Stimulated activated CD4-positive, alpha-beta T cell treated with anti-CD3 and anti-CD28 coated beads, TNF-alpha, amount 100 ng/mL, for 1 hour (primary cell): ENCODE results near the gene NOL4L.

ENCODE experiments used
- DNase-seq, 3 donors: peaks; one replicate each; pipeline ENCODE4 v3.0.0-alpha.2; 2020; ENCODE audit warnings: low read depth in 3 of 3, low spot score in 1 of 3

The NOL4L gene, protein sequence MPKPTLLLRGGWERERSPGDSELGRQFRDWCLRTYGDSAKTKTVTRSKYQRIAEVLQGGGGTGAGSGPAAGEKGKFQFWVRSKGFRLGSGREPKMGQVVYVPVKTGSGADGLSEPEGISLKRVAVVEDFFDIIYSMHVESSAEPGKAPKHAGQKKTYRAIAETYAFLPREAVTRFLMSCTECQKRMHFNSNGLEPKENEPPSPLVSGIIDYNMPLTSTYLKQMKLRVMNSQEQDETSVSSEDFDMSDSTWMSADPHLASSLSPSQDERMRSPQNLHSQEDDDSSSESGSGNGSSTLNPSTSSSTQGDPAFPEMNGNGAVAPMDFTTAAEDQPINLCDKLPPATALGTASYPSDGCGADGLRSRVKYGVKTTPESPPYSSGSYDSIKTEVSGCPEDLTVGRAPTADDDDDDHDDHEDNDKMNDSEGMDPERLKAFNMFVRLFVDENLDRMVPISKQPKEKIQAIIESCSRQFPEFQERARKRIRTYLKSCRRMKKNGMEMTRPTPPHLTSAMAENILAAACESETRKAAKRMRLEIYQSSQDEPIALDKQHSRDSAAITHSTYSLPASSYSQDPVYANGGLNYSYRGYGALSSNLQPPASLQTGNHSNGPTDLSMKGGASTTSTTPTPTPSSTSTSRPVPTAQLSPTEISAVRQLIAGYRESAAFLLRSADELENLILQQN

GRCh38 chr20:32585011-32585585 lies at the start of gene NOL4L:
Gene NOL4L (minus strand): TSS chr20:32585333. CDS start chr20:32584890, 443 bp downstream.
- no peak for DNase-seq

- no peak for DNase-seq
Measured at GRCh38 chr20:32634041-32634805, 49.1 kb upstream of the NOL4L start.

GRCh38 chr20:32632461-32633354 lies 47.6 kb upstream of the NOL4L start:
- DNase-seq = no peak

GRCh38 chr20:32631933-32632460 lies 46.9 kb upstream of the NOL4L start:
- DNase-seq = no peak

- DNase-seq = no peak
Measured at GRCh38 chr20:32629813-32630212, 44.7 kb upstream of the NOL4L start.

DNA sequence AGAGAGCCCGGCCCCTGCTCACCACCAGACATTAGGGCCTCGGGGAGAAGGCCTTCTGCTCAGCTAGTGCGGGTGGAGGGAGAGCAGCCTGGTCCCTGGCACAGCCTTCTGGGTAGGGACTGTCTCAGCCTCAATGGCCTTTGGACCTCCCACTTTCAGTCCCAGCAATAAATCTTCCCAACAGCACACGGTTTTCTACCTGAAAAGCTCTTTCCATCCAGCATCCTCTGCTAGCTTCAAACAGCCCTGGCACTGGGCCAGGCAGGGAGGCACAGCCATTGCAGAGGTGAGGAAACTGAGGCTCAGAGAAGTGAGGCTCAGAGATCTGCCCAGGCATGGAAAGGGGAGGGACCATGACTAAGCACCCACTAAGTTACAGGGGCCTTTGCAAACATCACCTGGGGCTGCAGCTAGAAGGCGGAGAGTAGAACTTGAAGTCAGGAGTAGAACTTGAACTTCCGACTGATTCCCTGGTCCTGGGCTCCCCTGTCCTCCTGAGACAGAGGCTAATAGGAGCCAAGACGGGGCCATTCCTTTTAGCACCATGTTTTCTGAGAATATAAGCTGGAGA lies 43.9 kb upstream of the NOL4L start:
- no peak for DNase-seq

DNA sequence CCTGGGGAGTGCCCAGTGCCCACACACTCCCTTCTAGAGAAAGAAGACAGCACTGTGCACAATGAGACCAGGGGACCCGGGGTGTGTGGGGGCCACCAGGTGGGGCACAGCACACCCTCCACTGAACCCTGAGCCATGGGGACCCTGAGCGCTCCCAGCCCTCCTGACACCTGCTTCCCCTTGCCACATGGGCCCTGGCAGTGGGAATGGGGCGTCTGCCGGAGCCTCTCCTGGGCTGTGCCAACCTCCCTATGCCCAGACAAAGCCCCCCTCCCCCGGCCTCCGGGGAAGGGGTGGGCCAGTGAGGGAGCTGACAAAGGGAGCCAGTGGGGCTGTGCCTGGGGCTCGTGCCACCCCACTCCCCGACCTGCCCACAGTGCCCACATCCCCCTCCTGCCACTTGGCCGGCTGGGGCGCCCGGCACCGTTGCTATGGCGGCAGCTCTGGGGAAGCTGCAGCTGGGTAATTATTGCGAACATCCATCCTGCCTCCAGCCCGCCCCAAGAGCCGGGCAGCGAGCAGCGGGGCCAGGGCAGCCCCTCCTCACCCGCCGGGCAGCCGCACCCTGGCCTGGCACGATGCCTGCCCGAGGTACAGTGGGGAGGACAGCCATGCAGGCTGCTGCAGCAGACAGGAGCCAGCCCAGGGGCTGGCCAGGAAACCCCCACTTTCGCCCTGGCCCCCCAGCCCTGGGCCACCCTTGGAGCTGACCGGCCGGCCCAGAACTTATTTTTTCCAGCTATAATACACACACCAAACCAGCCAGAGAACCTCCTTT lies 41.9 kb upstream of the NOL4L start:
- no peak for DNase-seq

DNA sequence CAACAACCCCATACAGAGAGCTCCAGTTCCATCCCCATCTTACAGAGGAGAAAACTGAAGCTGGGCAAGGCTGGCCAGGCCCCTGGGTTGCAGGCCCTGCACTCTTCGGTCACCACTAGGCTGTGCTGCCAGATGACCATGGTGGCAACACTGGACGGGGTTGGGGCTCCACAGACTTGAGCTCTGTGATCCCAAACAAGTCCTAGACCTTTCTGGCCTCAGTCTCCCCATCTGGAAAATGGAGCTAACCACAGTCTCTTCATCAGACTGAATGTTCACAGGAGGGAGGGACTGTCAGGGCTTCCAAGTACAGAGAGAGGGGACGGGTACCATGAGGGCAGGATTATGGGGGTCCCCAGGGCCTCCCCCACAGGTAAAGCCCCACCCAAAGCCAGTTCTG lies 41.3 kb upstream of the NOL4L start:
- no peak for DNase-seq

DNA sequence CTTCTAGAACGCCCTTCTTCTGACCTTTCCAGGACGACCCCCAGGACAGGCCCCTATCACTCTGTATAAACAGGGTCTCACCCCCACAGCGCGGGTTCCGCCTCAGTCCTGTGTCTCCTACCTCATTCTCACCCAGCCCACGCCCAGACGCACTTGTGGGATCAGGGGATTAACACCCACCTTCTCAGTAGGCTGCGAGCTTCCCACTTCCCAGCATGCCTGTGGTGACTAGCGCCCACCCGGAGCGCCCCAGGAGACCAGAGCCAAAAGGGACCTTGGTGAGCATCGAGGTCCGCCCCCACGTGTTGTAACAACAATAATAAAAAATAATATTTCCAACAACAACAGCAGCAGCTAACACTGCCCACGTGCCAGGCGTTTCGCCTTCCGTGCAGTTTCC lies 40.9 kb upstream of the NOL4L start:
- no peak for DNase-seq

GRCh38 chr20:32624687-32625345 lies 39.7 kb upstream of the NOL4L start:
- no peak for DNase-seq

GRCh38 chr20:32623667-32624157 lies 38.6 kb upstream of the NOL4L start:
- DNase-seq = no peak

- no peak for DNase-seq
Measured at GRCh38 chr20:32622585-32623468, 37.7 kb upstream of the NOL4L start.

DNA sequence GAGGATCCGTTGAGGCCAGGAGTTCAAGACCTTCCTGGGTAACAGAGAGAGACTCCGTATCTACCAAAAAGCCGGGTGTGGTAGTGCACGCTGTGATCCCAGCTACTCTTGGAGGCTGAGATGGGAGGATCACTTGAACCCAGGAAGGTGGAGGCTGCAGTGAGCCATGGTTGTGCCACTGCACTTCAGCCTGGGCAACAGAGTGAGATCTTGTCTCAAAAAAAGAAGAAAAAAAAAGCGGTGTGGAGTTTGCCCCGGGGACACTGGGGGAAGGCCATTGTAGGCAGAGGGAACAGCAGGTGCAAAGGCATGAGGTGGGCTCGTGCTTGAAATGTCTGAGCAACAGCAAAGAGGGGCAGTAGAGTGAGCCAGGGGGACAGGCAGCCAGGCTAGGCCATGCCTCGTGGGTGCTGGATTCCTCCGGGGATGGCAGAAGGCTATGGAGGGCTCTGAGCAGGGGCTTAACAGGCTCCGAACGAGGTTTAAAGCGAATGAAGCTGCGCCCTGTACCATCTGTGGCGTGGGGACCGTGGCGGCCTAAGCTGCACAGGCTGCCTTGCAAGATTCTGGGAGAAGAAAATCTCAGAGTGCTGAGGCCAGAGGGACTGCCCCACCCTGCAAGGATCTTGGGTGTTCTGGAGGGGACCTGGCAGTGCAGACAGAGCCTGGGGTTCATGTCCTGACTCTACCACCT lies 36.9 kb upstream of the NOL4L start:
- no peak for DNase-seq

DNA sequence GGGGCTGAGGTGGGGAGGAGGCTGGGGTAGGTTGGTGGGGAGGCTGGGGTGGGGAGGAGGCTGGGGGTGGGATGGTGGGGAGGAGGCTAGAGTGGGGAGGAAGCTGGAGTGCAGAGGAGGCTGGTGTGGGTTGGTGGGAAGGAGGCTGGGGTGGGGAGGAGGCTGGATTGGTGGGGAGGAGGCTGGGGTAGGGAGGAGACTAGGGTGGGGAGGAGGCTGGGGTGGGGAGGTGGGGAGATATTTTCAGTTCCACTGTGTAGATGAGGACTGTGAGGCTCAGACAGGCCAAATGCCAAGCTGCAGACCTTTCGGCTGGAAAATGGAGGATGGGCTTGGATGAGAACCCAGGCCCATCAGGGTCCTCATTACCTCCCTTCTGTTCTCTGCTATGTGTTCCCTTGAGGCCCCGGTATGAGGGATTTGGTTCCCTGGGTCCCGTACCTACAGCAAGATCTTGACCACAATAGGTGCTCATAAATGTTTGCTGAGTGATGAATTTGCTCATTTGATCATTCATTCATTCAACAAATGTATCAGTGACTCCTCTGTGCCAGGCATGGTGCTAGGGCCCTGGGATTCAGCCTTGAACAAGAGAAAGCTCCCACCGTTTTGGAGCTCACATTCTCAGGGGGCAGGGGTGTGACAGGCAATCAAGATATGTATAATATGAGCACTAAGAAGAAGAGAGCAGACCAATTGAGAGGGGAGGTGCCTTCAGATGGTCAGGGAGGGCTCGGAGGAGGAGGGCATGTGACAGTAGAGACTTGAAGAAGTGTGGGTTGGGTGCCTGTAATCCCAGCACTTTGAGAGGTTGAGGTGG lies 36.1 kb upstream of the NOL4L start:
- DNase-seq = no peak

DNA sequence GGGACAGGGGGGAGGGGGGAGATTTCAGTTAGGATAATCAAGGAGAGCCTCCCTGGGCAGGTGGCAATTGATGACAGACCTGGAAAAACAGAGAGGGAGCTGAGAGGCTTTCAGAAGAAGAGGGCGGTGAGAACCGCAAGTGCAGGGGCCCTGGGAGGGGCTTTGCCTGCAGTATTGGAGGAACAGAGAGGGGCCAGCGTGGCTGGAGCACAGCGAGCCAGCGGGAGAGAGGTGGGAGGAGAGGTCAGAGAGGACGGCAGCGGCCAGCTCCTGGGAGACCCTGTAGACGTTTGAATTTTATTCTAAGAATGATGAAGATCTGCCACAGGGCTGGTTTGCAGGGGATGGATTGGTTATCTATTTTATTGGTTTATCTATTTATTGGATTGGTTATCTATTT lies 34.5 kb upstream of the NOL4L start:
- DNase-seq = no peak

DNA sequence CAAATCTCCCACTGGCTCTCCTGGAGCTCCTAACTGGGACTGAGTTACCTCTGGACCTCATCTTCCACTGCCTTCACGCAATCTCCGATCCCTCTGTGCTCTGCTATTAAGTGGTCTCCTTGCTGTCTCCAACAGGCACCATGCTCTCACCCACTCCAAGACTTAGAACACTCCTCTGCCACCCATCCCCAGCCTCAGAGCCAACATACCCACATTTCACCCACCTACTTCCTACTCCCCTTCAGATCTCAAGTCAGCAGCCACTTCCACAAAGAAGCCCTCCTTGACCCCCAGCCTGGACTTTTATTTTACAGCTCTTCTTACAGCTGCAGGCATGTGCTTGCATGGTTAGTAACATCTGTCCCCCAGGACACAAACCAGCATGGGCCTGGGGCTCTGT lies 29.6 kb upstream of the NOL4L start:
- DNase-seq = no peak
